NOMO-1 treated with DMSO at 0.1 percent for 48 hours (cell line): ENCODE measurements around the gene SLC15A5.

ENCODE experiments used
- DNase-seq: peaks from one replicate; lab custom pipeline; 2025; ENCODE audit not compliant: unreplicated experiment; lab: John Stamatoyannopoulos, UW

SLC15A5 gene

DNA sequence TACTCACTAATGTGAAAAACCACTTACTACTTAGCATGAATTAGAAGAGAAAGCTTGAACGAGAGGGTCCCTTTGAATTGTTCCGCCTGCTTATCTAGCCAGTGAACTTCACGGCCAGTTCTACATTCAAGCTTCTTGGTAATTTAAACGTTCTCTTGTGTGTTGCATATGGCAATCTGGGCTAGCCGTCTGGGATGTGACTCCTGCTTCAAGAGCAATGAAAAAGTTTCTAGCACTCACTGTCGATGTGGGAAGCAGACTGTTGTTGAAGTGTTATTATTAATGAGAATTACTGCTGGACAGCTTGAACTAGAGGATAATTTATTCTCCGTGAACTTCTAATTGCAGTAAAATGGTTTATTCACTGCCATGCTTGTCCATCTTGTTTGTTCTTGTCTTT, 93.9 kb downstream of the SLC15A5 start:
- DNase-seq = no peak

DNA sequence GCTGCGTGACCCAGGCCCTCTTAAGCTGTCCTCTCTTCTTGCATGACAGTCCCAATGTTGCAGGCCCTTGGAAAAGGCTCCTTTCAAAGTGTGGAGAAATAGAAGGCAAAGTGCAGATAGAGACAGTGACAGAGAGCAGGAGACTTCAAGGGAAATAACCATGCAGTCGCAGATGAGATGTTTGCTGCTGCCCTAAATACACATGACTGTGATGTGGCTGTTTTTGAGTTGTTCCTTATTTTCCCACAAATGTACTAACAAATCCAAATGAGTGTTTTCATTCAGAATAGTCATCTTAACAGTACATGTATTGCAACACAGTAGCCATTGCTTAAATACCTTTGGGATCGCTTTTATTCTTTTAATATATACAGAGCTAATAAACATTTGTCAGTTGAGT, 101.6 kb downstream of the SLC15A5 start:
- no peak for DNase-seq

- no peak for DNase-seq
These were observed 103.2 kb downstream of the SLC15A5 start for GRCh38 chr12:16174282-16174681.

DNA sequence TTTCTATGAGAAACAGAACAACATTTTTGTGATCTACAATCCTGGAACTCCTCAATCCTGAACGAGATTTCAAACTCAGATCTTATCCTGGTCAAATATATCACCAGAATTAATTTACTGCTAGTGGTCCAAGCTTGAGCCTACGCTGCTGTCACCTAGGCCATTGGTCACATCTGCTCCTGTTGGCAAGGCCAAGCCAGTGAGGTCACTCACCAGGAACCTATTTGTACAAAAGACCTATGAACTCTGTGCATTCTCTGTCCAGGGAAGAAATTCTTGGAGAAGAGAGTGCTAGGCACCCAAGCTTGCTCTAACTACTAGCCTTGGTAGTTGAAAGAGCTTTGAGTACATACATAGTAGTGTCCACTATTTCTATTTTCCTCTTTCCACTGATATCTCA, 106.1 kb downstream of the SLC15A5 start:
- DNase-seq = no peak

- DNase-seq = no peak
These were observed 109.4 kb downstream of the SLC15A5 start for GRCh38 chr12:16168078-16168477.

- DNase-seq = no peak
These were observed 110.7 kb downstream of the SLC15A5 start for GRCh38 chr12:16166563-16167470.

GRCh38 chr12:16165506-16165905, 112.0 kb downstream of the SLC15A5 start:
- peak; percentile 33 for DNase-seq

DNA sequence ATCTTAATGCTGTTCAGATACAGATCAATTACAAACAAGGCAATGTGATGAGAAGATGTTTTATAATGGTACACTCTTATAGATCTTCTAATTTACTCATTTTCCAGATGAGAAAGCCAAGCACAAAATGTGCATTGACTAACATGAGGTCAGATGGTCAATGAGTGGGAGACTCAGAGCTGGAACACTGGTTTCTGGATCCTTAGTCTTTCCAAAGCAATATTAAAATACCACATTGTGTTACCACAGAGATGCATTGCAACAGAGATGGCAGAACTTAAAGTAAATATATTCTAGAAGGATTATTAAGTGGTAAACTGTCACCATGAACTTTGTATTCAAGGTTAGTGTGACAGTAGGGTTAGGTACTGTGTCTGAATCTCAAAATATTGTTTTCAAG, 113.6 kb downstream of the SLC15A5 start:
- DNase-seq = no peak

- DNase-seq = no peak
These were observed 114.3 kb downstream of the SLC15A5 start for GRCh38 chr12:16163146-16163545.

- DNase-seq = no peak
These were observed 117.9 kb downstream of the SLC15A5 start for GRCh38 chr12:16159571-16159970.

DNA sequence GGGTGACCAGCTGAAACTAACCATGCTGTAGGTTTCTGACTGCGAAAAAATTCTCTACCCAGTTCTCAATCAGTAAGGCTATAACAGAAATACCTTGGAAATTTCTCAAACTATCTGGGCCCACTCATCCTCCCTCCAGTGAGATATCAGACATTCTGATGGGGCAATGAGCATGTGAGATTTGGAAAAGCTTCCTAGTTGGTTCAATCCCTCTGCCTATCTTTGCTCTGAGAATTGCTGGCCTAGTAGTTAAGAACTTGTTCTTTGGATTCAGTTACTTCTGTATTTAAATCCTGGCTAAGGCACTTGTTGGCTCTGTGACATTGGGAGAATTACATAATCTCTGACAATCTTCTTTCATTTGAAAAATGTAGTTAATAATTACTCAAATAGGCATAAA, 119.4 kb downstream of the SLC15A5 start:
- no peak for DNase-seq

- DNase-seq = no peak
These were observed 121.5 kb downstream of the SLC15A5 start for GRCh38 chr12:16155938-16156337.

- DNase-seq = no peak
These were observed 122.5 kb downstream of the SLC15A5 start for GRCh38 chr12:16154990-16155389.

DNA sequence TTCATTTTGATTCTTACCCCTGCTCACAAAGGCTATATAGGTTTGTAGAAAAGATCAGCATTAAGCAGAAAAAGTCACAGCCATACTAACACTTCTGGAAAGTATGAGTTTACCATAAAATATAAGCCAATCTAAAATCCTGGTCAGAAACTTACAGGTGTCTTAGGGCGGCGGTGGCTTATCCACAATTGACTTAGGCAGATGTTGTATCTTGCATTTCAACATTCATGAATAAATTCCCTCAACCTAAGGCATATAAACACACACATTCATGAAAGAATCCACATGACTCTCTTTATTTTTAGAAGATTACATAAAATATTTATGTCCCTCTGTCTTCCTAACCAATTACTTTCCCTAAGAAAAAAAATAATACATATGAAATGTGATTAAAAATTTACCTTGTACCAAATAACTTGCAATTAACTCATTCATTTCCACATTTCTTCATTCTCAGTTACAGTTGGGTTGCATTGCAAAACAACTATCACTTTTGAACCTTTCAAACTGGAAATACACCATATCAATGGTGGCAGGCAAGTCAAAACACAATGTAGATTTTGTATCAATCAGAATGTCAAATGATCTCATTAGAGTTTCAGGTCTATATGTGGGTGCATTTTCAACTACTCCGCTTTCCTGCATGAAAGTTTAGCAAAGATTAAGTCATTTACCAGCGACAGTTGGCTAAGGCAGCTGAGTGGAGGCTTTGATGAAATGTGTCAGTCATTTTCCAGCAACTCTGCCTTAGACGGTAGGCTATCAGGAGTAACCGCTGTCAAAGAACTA, 124.4 kb downstream of the SLC15A5 start:
- DNase-seq = no peak

GRCh38 chr12:16150276-16150675, 127.2 kb downstream of the SLC15A5 start:
- DNase-seq = peak; percentile 20

DNA sequence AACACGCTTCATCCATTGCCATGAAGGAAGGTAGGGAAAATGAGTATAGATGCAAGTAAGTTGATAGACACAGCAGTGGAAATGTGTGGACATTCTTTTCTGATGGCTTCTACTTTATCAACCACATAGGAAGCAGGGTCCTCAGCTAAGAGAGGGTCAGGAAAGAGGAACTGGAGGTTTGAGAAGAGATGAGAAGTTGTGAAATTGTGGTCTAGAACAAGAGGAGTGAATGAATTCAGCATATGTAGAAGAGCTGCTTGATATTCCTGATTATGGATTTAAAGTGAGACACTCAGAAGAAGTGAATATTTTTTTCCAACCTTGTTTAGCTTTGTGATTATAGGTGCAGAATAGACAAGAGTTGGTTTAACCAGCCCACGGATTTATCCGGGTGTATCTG, 128.5 kb downstream of the SLC15A5 start:
- DNase-seq = peak; percentile 97
